T-helper 2 cell (primary cell): ENCODE data around the gene DOCK2.

Source experiments
- DNase-seq, 5 experiments: peaks; one replicate each; pipeline versions ENCODE4 v3.0.0 to v3.0.0-alpha.2; 2012 to 2022

Gene DOCK2

DNA sequence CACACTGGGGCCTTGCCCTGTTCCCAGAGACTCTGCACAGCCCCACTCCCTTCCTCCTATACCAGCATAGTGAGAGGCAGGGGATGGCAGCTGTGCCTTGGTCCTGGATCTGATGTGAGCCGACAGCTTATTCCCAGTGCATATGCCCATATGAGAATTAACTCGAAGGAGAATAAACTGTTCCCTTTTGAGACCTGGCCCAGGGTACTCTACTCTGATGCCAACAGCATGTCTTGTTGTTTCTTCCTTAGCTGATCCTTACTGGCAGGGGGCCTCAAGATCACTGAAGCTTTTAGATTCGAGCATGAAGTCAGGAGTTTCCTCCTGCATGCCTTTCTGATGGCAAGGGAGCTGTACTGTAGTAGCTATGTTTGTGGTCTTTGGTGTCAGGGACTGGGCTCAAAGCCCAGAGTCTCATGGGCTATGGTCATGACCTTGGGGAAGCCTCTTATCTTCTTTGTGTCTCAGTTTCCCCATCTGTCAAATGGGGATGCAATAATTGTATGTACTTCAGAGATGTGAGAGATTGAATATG lies 57.1 kb downstream of the DOCK2 start:
- no peak for DNase-seq

- DNase-seq = no peak
These were observed 58.0 kb downstream of the DOCK2 start for GRCh38 chr5:169695025-169695625.

DNA sequence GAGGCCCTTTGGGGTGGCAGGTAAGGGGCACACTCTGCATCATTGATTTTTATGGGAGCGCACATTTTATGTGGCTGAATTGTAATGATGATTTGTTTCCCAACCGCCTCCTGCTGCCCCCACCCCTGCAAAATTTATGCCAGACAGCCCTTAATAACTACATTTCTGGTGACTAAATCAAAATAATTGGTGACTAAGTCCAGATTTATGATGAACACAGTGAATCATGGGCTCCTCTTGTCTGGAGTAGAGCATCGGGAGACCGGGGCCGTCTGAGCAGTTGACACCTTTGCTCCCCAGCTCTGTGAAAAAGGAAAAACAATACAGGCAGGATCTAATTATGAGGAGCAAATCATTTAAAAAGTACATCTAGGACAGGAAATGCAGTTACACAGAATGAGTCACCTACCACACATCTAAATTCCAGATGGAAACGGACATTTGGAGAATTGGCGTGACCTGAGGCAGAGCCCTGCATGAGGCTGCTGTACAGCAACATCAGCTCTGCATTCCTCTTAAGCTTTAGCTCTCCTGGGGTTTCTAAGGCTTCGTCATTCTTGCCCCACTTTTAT lies 58.9 kb downstream of the DOCK2 start:
- DNase-seq = no peak

DNA sequence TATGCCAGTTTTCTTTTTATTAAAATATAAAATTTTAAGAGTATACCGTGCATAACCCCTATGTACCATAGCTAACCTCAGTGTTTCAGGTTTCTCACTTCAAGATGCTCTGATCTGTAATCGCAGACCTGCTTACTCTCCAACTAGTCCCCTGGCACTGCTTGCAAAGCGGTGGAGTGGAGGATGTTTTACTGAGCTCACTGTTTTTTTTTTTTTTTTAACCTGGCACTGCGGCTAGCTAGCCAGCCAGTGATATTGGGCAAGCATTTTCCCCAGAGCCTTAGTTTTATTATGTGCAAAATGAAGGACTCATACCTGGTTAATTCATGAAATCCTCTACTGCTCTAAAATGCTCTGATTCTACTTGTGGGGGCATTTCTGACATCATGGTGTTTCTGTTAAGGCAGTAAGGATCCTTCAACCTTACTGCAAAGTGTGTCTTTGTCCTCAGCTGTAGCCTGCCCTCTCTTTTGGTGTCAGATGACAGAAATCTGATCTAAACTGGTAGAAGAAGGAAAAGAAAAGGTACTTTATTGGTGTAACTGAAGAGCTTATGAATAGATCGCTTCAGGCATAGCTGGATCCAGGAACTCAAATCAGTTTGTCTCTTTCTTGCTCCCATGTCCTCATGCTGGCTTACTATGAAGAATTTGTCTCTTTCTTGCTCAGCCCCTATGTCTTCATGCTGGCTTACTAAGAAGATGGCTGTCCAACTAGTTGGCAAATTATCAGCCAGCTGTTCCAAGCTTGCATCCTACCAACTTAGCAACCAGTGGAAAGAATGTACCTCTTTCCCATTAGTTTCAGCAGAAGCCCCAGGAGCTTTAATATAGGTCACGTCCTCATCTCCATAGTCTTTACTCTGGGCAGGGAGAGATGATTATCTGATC lies 59.8 kb downstream of the DOCK2 start:
- DNase-seq = no peak

- DNase-seq = no peak
These were observed 60.4 kb downstream of the DOCK2 start for GRCh38 chr5:169697511-169697890.

DNA sequence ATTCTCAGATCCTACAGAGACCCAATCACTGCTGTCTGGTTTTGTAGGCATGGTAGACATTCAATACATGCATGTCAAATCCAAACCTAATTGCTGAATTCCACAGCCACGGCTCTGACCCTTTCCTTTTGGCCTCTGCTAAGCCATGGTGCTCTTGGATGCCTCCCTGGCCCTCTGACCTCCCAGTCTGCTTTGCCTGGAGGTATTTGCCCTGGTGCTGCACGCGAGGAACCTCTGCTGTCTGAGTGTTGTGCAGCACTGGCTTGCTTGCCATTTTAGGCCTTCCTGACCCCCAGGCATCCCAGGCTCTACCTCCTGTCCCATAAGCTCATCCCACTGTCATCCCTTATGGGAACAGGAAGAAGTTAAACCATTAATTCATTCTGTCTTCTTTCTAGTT lies 60.9 kb downstream of the DOCK2 start:
- no peak for DNase-seq

DNA sequence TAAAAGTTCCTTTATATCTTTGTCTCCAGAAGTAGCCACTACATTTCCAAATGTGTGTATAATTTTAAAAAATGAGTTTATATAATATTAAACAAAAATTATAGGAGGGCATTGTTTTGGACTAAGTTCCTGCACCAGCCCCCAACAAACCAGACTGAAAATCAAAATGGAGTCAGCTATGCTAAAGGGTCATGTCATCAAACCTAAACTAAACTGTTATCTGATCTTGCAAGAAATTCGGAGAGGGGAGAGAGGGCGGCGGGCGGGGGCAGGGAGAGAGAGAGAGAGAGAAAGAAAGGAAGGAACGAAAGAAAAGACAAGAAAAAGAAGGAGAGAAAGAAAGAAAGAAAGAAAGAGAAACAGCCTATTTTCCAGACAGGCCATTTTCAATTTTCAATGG lies 63.5 kb downstream of the DOCK2 start:
- no peak for DNase-seq

- no peak for DNase-seq
These were observed 64.9 kb downstream of the DOCK2 start for GRCh38 chr5:169701910-169702451.

GRCh38 chr5:169702693-169703481 lies 65.8 kb downstream of the DOCK2 start:
- no peak for DNase-seq

- no peak for DNase-seq
These were observed 66.7 kb downstream of the DOCK2 start for GRCh38 chr5:169703813-169704212.

DNA sequence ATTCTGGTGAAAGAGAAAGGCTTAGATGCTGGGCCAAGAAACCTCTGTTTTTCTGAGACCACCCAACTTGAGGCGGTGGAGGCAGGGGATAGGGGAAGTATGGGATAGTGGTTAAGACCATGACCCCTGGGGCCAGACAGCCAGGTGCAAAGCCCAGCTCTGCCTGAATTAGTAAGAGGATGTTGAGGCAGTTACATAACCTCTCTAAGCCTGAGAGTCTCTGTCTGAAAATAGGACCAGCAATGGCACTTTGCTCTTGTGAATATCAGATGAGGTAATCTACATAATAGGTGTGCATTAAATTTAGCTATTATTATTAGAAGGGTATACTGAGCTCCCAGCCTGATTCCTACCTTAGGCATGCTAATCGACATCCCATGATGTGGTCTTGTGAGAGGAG lies 68.2 kb downstream of the DOCK2 start:
- no peak for DNase-seq

DNA sequence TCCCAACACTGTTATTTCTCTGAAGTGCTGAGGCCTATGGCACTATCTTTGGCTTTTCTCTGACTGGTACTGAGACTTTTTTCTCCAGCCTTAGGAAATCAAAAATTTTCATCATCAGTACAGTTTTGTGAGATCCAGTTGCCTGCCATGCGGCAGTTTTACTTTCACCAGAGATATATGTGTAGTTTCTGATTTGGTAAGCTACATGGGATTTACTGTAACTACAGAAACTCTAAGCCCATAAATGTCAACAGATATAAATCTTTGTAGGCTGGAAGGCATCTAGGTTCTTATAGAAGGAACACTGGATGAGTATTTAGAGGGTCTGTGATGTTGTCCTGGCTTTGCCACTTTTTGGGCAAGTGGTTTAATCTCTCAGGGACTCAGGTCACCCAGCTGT lies 69.0 kb downstream of the DOCK2 start:
- no peak for DNase-seq

- no peak for DNase-seq
These were observed 69.8 kb downstream of the DOCK2 start for GRCh38 chr5:169706758-169707450.

DNA sequence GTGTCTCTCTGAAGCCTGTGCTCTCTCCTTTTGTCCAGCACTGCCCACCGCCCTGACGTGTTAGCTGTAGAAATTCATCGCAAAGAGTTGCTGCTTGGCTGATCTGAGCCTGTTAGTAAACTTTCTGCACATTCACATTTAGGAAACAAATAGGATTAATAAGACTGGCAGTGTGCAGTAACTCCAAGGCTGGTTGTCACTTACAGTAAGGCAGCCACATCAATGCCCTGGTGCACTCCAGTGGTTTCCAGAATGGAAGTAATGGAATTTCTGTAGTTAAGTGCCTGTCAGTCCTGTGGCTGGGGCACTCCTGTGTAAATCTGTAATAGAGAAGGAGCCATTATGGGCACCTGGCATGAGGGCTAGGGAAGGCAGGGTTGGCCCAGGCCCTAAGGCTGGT lies 70.6 kb downstream of the DOCK2 start:
- DNase-seq = no peak

DNA sequence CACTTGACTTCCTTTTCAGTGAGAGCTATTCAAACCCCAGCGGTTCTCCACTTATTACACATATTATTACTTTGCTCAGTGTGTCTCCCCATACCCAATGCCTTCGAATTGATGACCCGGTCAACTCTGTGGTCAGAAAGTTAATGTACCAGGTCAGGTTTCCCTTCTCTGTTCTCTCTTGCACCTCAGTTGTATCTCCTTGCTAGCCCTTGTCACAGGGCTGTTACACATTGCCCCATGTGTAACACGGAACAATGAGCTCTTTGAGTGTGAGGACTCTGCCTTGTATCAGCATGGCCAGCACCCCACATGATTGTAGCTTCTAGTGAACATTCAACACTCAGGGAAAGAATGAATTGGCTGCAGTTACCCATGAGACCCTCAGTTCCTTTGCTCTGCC lies 73.6 kb downstream of the DOCK2 start:
- DNase-seq = no peak

- DNase-seq = no peak
These were observed 74.6 kb downstream of the DOCK2 start for GRCh38 chr5:169711551-169712225.

- DNase-seq = no peak
These were observed 75.4 kb downstream of the DOCK2 start for GRCh38 chr5:169712428-169712827.

GRCh38 chr5:169716287-169716686 lies 79.2 kb downstream of the DOCK2 start:
- DNase-seq = no peak

GRCh38 chr5:169717288-169717687 lies 80.2 kb downstream of the DOCK2 start:
- no peak for DNase-seq

- DNase-seq = no peak
These were observed 82.6 kb downstream of the DOCK2 start for GRCh38 chr5:169719360-169720314.
